Measurements from ENCODE around the gene SLC22A23.

Gene SLC22A23

GRCh38 chr6:3422435-3423070, 34.3 kb downstream of the SLC22A23 start:
- no peak for DNase-seq (ENCODE audit: extremely low read depth in 1 of 2, low read depth in 1 of 2)

- DNase-seq (ENCODE audit: extremely low read depth in 1 of 2, low read depth in 1 of 2) = no peak
Observed at GRCh38 chr6:3421791-3422434, 34.9 kb downstream of the SLC22A23 start.

- no peak for DNase-seq (ENCODE audit: extremely low read depth in 1 of 2, low read depth in 1 of 2)
Observed at GRCh38 chr6:3421143-3421542, 35.7 kb downstream of the SLC22A23 start.

- DNase-seq (ENCODE audit: extremely low read depth in 1 of 2, low read depth in 1 of 2) = no peak
Observed at GRCh38 chr6:3419624-3420272, 37.1 kb downstream of the SLC22A23 start.

GRCh38 chr6:3418496-3419060, 38.3 kb downstream of the SLC22A23 start:
- DNase-seq (ENCODE audit: extremely low read depth in 1 of 2, low read depth in 1 of 2) = no peak

DNA sequence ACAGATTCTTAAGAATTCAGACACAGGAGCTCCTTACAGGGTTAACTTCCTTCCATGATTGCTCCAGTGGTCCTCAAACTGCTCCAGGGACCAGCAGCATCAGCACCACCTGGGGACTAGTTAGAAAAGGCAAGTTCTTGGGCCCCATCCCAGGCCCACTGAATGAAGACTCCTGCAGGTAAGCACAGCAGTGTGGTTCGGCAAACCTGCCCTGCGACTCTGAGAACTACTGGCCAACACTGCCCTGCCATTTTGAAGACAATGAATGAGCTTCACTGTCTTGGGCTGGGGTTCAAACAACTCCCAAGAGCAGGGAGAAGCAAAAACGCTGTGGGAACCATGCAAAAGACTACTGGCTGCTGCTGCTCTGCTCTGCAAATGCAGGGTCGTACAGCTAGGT, 39.4 kb downstream of the SLC22A23 start:
- no peak for DNase-seq (ENCODE audit: extremely low read depth in 1 of 2, low read depth in 1 of 2)

- DNase-seq (ENCODE audit: extremely low read depth in 1 of 2, low read depth in 1 of 2) = no peak
Observed at GRCh38 chr6:3415490-3415889, 41.4 kb downstream of the SLC22A23 start.

DNA sequence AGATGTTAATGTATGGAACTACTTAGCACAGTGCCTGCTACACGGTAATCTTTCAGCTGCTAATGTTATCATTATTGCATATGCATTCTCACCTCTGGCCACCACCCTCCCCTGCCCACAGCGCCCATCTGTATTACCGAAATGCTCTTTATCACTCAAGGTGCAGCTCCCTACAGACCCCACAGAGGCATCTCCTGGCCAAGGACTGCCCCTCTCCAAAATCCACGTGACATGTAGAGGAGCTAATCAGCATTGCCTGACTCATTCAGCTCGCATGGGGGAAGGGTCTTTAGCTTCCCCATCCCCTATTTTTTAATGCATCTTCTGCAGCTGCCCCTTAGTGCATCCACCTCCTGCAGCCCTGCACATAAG, 41.8 kb downstream of the SLC22A23 start:
- DNase-seq (ENCODE audit: extremely low read depth in 1 of 2, low read depth in 1 of 2) = no peak

DNA sequence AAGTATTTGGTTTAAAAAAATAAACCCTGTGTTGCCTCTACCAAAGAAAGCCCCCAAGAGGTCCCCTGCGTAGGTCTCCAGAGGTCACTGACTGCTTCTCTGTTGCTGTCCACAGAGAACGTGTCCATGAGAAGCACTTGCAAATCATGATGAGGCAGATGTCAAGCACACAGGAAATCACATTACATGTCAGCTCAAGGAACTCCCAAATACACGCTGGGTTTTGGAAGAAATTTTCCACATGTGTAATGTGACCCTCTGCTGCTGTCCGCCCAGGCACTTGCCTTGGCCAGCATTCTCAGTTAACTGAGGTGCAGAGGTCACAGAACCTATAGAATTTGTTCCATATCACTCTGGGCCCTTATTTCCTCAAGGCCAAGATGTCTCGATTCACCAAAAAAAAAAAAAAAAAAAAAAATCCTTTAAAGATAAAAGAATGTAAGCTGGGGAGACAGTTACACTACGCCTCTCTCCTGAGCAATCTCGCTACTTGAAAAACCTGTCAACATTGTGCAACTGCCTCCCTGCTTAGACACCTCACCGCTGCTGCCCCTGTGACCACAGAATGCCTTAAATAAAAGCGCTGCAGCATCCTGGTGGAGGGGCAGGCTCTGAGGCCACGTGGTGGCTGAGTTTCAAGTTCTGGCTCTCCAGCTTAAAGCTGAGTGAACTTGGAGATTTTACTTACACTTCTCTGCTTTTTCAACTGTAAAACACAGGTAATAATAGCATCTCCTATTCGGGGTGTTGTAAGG, 42.3 kb downstream of the SLC22A23 start:
- DNase-seq (ENCODE audit: extremely low read depth in 1 of 2, low read depth in 1 of 2) = peak in 1 of 2 donors; percentile 12

- no peak for DNase-seq (ENCODE audit: extremely low read depth in 1 of 2, low read depth in 1 of 2)
Observed at GRCh38 chr6:3413592-3413991, 43.3 kb downstream of the SLC22A23 start.

- DNase-seq (ENCODE audit: extremely low read depth in 1 of 2, low read depth in 1 of 2) = no peak
Observed at GRCh38 chr6:3412779-3413500, 43.9 kb downstream of the SLC22A23 start.

DNA sequence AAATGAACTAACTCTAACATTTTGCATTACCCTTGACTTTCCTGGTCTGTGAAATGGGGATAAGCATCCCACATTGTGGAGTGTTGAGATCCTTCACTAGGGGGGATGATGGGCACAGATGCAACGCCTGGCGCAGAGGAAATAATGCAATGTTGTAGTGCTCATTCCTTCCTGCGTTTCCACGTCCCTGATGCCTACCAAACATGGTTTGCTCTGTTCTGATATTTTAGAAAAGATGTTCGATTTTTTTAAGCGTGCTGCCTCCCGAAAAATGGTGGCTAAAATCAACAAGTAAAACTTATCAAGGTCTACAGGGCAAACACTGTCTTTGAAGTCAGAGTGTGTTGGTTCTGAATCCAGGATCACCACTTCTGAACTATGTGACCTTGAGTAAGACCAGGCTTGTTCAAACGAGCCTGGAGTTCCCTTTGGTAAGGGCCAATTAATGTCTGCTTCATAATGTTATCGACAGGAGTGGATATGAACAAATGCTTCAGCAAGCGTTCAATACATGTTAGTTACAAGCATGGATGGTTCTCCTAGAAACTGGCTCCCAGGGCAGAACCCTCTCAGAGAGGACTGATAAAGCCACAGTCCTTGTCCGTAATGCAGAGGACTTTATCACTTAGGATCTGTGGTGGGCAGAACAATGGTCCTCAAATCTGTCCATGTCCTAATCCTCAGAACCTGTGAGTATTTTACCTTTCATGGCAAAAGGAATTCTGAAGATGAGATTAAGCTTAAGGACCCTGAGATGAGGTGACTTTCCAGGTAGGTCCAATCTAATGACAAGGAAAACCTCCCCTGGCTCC, 44.7 kb downstream of the SLC22A23 start:
- no peak for DNase-seq (ENCODE audit: extremely low read depth in 1 of 2, low read depth in 1 of 2)

DNA sequence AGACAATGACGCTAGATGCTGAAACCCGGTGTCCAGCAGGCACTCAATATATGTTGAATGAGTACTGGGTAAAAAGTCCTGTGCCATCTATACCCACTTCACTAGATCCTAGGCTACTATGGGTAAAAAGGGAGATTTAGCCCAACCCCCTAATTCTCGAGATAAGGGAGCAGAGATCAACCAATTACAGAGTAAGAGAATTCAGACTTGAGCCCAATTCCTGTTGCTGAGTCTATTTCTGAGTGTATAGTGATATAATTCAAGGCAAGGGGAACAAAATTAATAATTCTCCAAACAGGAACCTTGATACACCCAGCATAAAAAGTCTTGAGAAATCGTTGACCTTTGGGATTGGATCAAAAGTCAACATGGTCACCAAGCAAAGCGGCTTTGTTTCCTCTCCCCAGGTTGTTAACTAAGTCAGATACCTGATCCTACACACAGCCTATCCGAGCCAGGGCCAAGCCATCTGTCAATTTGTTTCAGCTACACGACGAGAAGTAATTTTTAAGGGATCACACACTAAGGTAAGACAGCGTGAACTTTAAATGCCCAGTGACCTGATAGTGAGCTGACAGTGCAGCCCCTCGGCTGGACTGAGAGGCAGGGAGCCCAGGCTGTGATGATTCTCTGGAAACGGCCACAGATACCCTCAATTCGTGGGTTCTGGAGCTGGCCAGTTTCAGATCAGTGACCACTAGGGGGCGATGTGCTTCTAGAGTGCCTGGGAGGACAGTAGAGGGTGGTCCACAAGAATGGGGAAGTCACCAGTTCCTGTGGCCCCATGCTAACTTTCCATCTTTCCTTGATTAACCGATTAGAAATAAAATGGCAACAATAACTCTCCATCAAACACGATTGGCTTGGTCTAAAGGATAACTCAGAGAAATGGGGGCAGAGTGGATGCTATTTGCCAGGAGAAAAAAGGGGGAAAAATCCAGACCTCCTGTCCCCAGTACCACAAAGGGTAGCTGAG, 46.2 kb downstream of the SLC22A23 start:
- peak in 1 of 2 donors; percentile 57 for DNase-seq (ENCODE audit: extremely low read depth in 1 of 2, low read depth in 1 of 2)

GRCh38 chr6:3409699-3410384, 47.0 kb downstream of the SLC22A23 start:
- no peak for DNase-seq (ENCODE audit: extremely low read depth in 1 of 2, low read depth in 1 of 2)

- no peak for DNase-seq (ENCODE audit: extremely low read depth in 1 of 2, low read depth in 1 of 2)
Observed at GRCh38 chr6:3408665-3409064, 48.2 kb downstream of the SLC22A23 start.

DNA sequence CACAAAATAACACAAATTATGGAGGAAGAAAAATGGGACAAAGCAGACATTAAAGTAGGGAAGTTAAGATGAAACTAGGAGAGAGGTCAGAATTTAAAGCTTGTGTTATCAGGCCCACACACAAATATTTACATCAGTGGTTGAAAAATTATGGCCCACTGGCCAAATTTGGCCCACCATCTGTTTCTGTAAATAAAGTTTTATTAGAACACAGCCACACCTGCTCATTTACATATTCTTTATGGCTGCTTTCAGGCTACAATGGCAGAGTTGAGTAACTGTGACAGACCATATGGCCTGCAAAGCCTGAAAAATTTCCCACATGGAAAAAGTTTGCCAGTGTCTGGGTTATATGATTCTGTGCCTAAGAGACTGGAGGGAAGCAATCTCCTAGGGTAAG, 49.0 kb downstream of the SLC22A23 start:
- no peak for DNase-seq (ENCODE audit: extremely low read depth in 1 of 2, low read depth in 1 of 2)

DNA sequence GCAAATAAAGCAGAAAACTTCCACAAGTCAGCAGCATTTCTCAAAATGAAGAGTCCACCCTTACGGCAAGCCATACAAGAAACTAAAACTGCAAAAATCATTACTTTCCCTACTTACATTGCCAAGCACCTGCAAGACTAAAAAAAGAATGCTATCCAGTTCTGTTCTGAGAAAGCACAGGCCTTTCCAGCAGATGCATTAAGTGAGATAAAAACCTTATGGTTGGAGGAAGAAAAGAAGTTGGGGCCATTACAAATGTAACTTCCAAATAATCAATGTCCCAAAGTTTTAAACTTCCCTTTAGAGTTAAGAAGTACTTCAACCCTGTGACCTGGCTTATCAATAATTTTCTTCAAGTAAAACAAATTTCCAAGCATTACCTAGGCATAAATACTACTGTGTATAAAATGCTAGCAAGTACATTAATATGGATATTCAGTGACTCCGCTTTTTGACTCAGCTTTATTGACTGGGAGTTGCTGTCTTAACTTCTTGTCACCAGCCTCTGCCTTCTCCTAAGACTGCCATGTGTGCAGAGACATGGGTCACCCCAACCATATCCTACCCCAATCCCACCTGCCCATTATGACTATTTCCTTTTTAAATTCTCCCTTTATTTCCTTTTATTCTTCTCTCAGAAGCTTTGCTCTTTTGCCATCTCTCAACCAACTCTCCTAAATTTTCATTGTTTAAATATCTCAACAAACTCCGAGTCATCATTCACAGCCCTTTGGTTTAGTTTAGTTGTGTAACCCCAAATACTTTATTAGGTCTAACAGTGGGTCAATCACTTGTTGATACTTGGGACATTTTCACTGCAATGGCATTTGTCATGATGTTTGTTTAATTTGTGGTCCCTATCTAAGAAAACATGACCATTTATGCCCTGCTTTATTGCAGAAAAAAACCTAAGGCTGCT, 49.7 kb downstream of the SLC22A23 start:
- no peak for DNase-seq (ENCODE audit: extremely low read depth in 1 of 2, low read depth in 1 of 2)
